K562 (cell line): ENCODE measurements around the gene RAB14. TPM values are rescaled to one million over a fixed set of nuclear protein-coding genes. Genes with fewer than 3 reads are reported as not detected.

Experiments
- CBX1 ChIP-seq: sonication (generic); IDR thresholded peaks from 2 replicates; pipeline ENCODE4 v1.6.1; 2016; ENCODE audit warnings: antibody characterized with exemption, low read depth, mild to moderate bottlenecking
- FOXK2 ChIP-seq, 2 experiments: fragments of 450-650 bp; IDR thresholded peaks in 1 of 2; conservative IDR thresholded peaks in 1 of 2; 2 replicates each; pipeline ENCODE4 v1.6.1; 2016; ENCODE audit warnings: low read depth in 2 of 2, mild to moderate bottlenecking in 1 of 2
- HMG20A ChIP-seq: fragments of 450-650 bp; formaldehyde crosslinking; conservative IDR thresholded peaks from 2 replicates; pipeline ENCODE4 v1.4.0; 2020; ENCODE audit warnings: mild to moderate bottlenecking, mixed read lengths
- KDM1A ChIP-seq, 2 experiments: fragments of 450-650 bp; IDR thresholded peaks; 2 replicates each; pipeline ENCODE4 v1.6.1; 2016; ENCODE audit warnings: mild to moderate bottlenecking in 2 of 2
- NCOA2 ChIP-seq, 2 experiments: fragments of 450-650 bp; IDR thresholded peaks; 2 replicates each; pipeline ENCODE4 v1.6.1; 2018; ENCODE audit warnings: mild to moderate bottlenecking in 2 of 2, moderate library complexity in 1 of 2; ENCODE audit not compliant: partially characterized antibody in 2 of 2
- PREB ChIP-seq: sonication (generic); formaldehyde crosslinking; IDR thresholded peaks from 2 replicates; pipeline ENCODE4 v1.8.1; 2023; ENCODE audit warnings: mild to moderate bottlenecking, missing genetic modification reagents
- TSHZ1 ChIP-seq: fragments of 250-450 bp; sonication (Bioruptor Pico); IDR thresholded peaks from 2 replicates; pipeline ENCODE4 v1.4.0; 2020; ENCODE audit warnings: mild to moderate bottlenecking, moderate library complexity
- ZNF407 ChIP-seq: fragments of 450-650 bp; IDR thresholded peaks from 2 replicates; pipeline ENCODE4 v1.6.1; 2016; ENCODE audit warnings: low read depth
- ZSCAN29 ChIP-seq: fragments of 450-650 bp; IDR thresholded peaks from 2 replicates; pipeline ENCODE4 v1.6.1; 2017
- polyA plus RNA-seq, 8 experiments: library from polyadenylated mRNA; depleted of rRNA in 4 of 8; stranded (reverse) in 5 of 8; unstranded in 3 of 8; fragments of >200 nt; fragmentation: Nextera tagmentation in 2 of 8; fragmentation: Illumina TruSeq in 1 of 8; extraction: Ambion mirVana in 2 of 8; extraction: Trizol in 1 of 8; gene quantifications; 2 replicates each; pipeline versions ENCODE4 v1.2.1 to v1.2.3, GENCODE V29; 2011 to 2014; ENCODE audit warnings: inconsistent platforms in 1 of 8, missing spikeins in 1 of 8
- total RNA-seq, 7 experiments: library from RNA; depleted of rRNA in 6 of 7; stranded (reverse); fragments of >200 nt in 6 of 7; fragmentation: Illumina TruSeq in 2 of 7; extraction: Trizol in 2 of 7; gene quantifications; 2 replicates each; pipeline versions ENCODE4 v1.2.1 to v1.2.3, GENCODE V29; 2011 to 2021; ENCODE audit warnings: low replicate concordance in 1 of 7

RAB14 gene
- total and polyA plus RNA-seq, 9 of the 15 experiments (the other 6 are each of a cell fraction or from before 2014, with no cell fraction given), result 10.3 to 41.8 (median 20.9) TPM

- TF ChIP-seq ZNF407 (no peak), CBX1 (no peak), PREB (CRISPR knock-in tag) (no peak), KDM1A (IDR thresholded peaks at IDR 0.05) (no peak), NCOA2 (IDR thresholded peaks at IDR 0.05; ENCODE audit: partially characterized antibody in 2 of 2) (no peak), ZSCAN29 (no peak), HMG20A (no peak), TSHZ1 (no peak), FOXK2 (conservative IDR thresholded peaks at IDR 0.05 in 1 of 2, IDR thresholded peaks at IDR 0.05 in 1 of 2; ENCODE audit: low read depth in 2 of 2) (no peak)
Measured at GRCh38 chr9:121168052-121168451, 33.6 kb downstream of the RAB14 start (continued).
